ENCODE results near the gene PIWIL4.

DNA sequence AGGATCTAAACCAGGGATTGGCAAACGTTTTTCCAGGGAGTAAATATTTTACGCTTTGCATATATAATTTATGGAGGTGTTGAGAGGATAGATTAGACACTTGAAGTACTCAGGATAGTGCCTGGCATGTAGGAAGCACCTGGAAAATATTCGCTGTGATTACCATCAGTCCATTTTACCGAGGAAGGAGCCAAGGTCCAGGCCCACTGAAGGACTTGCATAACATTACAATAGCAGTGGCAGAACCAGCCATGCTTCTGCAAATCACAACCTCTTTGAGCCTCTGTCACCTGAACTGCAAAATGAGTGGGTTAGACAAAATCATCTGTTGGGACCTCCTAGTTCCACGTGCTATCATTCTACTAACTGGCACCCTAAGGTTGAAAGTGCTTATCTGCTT, 18.0 kb upstream of the PIWIL4 start:
- TF ChIP-seq, protein P1, sequence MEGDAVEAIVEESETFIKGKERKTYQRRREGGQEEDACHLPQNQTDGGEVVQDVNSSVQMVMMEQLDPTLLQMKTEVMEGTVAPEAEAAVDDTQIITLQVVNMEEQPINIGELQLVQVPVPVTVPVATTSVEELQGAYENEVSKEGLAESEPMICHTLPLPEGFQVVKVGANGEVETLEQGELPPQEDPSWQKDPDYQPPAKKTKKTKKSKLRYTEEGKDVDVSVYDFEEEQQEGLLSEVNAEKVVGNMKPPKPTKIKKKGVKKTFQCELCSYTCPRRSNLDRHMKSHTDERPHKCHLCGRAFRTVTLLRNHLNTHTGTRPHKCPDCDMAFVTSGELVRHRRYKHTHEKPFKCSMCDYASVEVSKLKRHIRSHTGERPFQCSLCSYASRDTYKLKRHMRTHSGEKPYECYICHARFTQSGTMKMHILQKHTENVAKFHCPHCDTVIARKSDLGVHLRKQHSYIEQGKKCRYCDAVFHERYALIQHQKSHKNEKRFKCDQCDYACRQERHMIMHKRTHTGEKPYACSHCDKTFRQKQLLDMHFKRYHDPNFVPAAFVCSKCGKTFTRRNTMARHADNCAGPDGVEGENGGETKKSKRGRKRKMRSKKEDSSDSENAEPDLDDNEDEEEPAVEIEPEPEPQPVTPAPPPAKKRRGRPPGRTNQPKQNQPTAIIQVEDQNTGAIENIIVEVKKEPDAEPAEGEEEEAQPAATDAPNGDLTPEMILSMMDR (IDR thresholded peaks at IDR 0.05; ENCODE audit: poor library complexity, severe bottlenecking): no peak
- TF ChIP-seq, protein P2, sequence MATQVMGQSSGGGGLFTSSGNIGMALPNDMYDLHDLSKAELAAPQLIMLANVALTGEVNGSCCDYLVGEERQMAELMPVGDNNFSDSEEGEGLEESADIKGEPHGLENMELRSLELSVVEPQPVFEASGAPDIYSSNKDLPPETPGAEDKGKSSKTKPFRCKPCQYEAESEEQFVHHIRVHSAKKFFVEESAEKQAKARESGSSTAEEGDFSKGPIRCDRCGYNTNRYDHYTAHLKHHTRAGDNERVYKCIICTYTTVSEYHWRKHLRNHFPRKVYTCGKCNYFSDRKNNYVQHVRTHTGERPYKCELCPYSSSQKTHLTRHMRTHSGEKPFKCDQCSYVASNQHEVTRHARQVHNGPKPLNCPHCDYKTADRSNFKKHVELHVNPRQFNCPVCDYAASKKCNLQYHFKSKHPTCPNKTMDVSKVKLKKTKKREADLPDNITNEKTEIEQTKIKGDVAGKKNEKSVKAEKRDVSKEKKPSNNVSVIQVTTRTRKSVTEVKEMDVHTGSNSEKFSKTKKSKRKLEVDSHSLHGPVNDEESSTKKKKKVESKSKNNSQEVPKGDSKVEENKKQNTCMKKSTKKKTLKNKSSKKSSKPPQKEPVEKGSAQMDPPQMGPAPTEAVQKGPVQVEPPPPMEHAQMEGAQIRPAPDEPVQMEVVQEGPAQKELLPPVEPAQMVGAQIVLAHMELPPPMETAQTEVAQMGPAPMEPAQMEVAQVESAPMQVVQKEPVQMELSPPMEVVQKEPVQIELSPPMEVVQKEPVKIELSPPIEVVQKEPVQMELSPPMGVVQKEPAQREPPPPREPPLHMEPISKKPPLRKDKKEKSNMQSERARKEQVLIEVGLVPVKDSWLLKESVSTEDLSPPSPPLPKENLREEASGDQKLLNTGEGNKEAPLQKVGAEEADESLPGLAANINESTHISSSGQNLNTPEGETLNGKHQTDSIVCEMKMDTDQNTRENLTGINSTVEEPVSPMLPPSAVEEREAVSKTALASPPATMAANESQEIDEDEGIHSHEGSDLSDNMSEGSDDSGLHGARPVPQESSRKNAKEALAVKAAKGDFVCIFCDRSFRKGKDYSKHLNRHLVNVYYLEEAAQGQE (IDR thresholded peaks at IDR 0.05; ENCODE audit: borderline replicate concordance): no peak
- no peak for TF ChIP-seq RAD21 (conservative IDR thresholded peaks at IDR 0.05)
- no peak for TF ChIP-seq SMC3 (conservative IDR thresholded peaks at IDR 0.05; ENCODE audit: poor library complexity)
- TF ChIP-seq EP300 (conservative IDR thresholded peaks at IDR 0.05; ENCODE audit: poor library complexity, severe bottlenecking): no peak
- TF ChIP-seq EZH2 (IDR thresholded peaks at IDR 0.05; ENCODE audit: borderline replicate concordance, insufficient read depth, low read length, poor library complexity, severe bottlenecking): no peak
- TF ChIP-seq POLR2AphosphoS5 (IDR thresholded peaks at IDR 0.05): no peak
- no peak for TF ChIP-seq TAF1 (IDR thresholded peaks at IDR 0.05; ENCODE audit: low read depth)
